Psoas muscle (tissue), 8 donors: ENCODE data around the gene EPM2A. TPM values are rescaled to one million over a fixed set of nuclear protein-coding genes. Genes with fewer than 3 reads are reported as not detected.

ENCODE experiments used
- ATAC-seq, 4 donors: fragments of 200-7000 bp; cut with Tn5 transposase; one replicate each; pipeline ENCODE4 v1.9.1; 2020; ENCODE audit warnings: moderate library complexity in 3 of 4, mild to moderate bottlenecking in 2 of 4
- DNase-seq, 2 donors: peaks; one replicate each; pipeline ENCODE4 v3.0.0-alpha.2; 2020
- H3K27ac ChIP-seq: fragments of 200-600 bp; one replicate; pipeline ENCODE4 v1.8.0; 2022
- H3K27me3 ChIP-seq, 3 donors: fragments of 200-600 bp in 1 of 3; one replicate each; pipeline versions ENCODE4 v1.6.1 to v1.8.0; 2013 to 2022; ENCODE audit warnings: low read length in 2 of 3, mild to moderate bottlenecking in 2 of 3, moderate library complexity in 1 of 3; ENCODE audit not compliant: insufficient read depth in 3 of 3
- H3K36me3 ChIP-seq, 2 donors: fragments of 200-600 bp in 1 of 2; one replicate each; pipeline versions ENCODE4 v1.6.1 to v1.8.0; 2013 to 2022; ENCODE audit warnings: low read depth in 1 of 2, mild to moderate bottlenecking in 1 of 2, moderate library complexity in 1 of 2; ENCODE audit not compliant: insufficient read depth in 1 of 2
- H3K4me1 ChIP-seq: fragments of 200-600 bp; one replicate; pipeline ENCODE4 v1.8.0; 2022
- H3K4me3 ChIP-seq: fragments of 200-600 bp; one replicate; pipeline ENCODE4 v1.8.0; 2022; ENCODE audit warnings: mild to moderate bottlenecking
- H3K9me3 ChIP-seq: fragments of 200-600 bp; one replicate; pipeline ENCODE4 v1.8.0; 2022
- WGBS, 3 donors: extraction: QIAGEN DNeasy Blood & Tissue Kit; methylation state at CpG; one replicate each; pipeline versions ENCODE4 v1.1.6 to v1.1.7; 2013; 5-methylcytosine and 5-hydroxymethylcytosine counted together
- intact Hi-C, 2 donors: fragments of 100-400 bp; cut with DNase I; formaldehyde crosslinking; loops; one replicate each; pipeline versions ENCODE4 v1.11.0 to v1.14.2; 2022
- polyA plus RNA-seq, 3 donors: library from polyadenylated mRNA; stranded (reverse); fragments of 200-250 nt; gene quantifications; one replicate each; pipeline ENCODE4 v1.2.3, GENCODE V29; 2013
- total RNA-seq, 4 donors: library from RNA; stranded (reverse); fragmentation: NEBNext Ultra II Directional in 2 of 4; extraction: Animal tissue kit (Norgen Biotek cat#: 25700) in 2 of 4; gene quantifications; one replicate each; pipeline versions ENCODE4 v1.2.1 to v1.2.4, GENCODE V29; 2021 to 2023
- TF ChIP-seq, protein P1 (sequence below): fragments of 200-600 bp; IDR thresholded peaks from one replicate; pipeline ENCODE4 v1.8.0; 2022; ENCODE audit warnings: antibody characterized with exemption
- donor health status: healthy with polysubstance abuse.
- donor health status: DM: no; HTN: no; CAD: no; lungs with moderate emphysema.
- donor health status: Bipolar disorder and iron deficiency.
- donor health status: healthy.
- donor health status: DM: yes; HTN: yes; CAD: no.
- donor health status: DM: no; HTN: no; CAD: no.
- donor health status: DM: no; HTN: no; CAD: no.
- donor health status: DM: yes; HTN: yes; CAD: no.

Gene EPM2A
- total and polyA plus RNA-seq, 7 donors, result 30.1 to 88.4 (median 67.6) TPM

GRCh38 chr6:145652572-145652971 is 82.7 kb downstream of the EPM2A start:
- Histone ChIP-seq H3K27me3 (no peaks in the 10 kb centered on the region), H3K4me1 (no peaks in the 10 kb centered on the region), H3K36me3 (no peaks in the 10 kb centered on the region), H3K9me3 (no peaks in the 10 kb centered on the region), H3K27ac (no peak overlapping the region), H3K4me3 (no peak overlapping the region)
- TF ChIP-seq, protein P1, sequence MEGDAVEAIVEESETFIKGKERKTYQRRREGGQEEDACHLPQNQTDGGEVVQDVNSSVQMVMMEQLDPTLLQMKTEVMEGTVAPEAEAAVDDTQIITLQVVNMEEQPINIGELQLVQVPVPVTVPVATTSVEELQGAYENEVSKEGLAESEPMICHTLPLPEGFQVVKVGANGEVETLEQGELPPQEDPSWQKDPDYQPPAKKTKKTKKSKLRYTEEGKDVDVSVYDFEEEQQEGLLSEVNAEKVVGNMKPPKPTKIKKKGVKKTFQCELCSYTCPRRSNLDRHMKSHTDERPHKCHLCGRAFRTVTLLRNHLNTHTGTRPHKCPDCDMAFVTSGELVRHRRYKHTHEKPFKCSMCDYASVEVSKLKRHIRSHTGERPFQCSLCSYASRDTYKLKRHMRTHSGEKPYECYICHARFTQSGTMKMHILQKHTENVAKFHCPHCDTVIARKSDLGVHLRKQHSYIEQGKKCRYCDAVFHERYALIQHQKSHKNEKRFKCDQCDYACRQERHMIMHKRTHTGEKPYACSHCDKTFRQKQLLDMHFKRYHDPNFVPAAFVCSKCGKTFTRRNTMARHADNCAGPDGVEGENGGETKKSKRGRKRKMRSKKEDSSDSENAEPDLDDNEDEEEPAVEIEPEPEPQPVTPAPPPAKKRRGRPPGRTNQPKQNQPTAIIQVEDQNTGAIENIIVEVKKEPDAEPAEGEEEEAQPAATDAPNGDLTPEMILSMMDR, result no peak
- DNase-seq, result no peak
- intact Hi-C loops, result no loop called here
- no peak for ATAC-seq
- 86 to 100% (median 90%) methylated on average over 1 of the region's 1 CpG for WGBS, 3 donors

- Histone ChIP-seq H3K36me3 (no peaks in the 10 kb centered on the region), H3K27me3 (no peaks in the 10 kb centered on the region), H3K4me1 (no peaks in the 10 kb centered on the region), H3K27ac (no peak overlapping the region), H3K9me3 (no peaks in the 10 kb centered on the region), H3K4me3 (no peak overlapping the region)
- DNase-seq, result no peak
- WGBS, 3 donors, result 92 to 100% (median 99%) methylated on average over 2 of the region's 2 CpGs
- intact Hi-C loops, result no loop called here
- TF ChIP-seq, protein P1, result no peak
- no peak for ATAC-seq
These were observed 83.3 kb downstream of the EPM2A start for GRCh38 chr6:145651988-145652387.

- intact Hi-C loops, result no loop called here
- WGBS, 3 donors, result 76 to 85% (median 81%) methylated on average over 4 of the region's 4 CpGs
- Histone ChIP-seq H3K4me3 (no peak overlapping the region), H3K27me3 (no peaks in the 10 kb centered on the region), H3K36me3 (no peaks in the 10 kb centered on the region), H3K4me1 (no peaks in the 10 kb centered on the region), H3K9me3 (no peaks in the 10 kb centered on the region), H3K27ac (no peak overlapping the region)
- no peak for DNase-seq
- ATAC-seq, result no peak
- TF ChIP-seq, protein P1, result no peak
These were observed 87.2 kb downstream of the EPM2A start for GRCh38 chr6:145648149-145648548.

DNA sequence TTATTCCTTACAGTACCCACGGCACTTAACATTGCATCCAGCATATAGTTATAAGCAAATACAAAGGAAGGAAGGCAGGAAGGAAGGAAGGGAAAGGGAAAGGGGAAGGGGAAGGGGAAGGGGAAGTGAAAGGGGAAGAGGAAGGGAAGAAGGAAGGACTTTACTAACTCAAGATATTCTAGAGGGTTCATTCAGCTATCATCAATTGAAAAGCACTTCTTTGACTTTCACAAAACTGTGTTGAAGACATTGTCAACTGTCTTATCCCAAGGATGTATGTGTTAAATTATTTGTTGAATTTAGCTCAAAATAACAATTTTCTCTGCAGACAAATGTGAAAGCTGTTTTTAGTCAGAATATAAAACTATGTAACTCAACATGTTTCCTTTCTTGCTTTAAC is 87.7 kb downstream of the EPM2A start:
- intact Hi-C loops, result no loop called here
- H3K4me3 ChIP-seq, result no peak overlapping the region
- DNase-seq (no peak), ATAC-seq (no peak)
- no peaks in the 10 kb centered on the region for H3K9me3 ChIP-seq
- 70 to 86% (median 83%) methylated on average over 1 of the region's 1 CpG for WGBS, 3 donors
- TF ChIP-seq, protein P1, result no peak
- H3K36me3 ChIP-seq, result no peaks in the 10 kb centered on the region
- no peaks in the 10 kb centered on the region for H3K27me3 ChIP-seq
- no peaks in the 10 kb centered on the region for H3K4me1 ChIP-seq
- H3K27ac ChIP-seq, result no peak overlapping the region

GRCh38 chr6:145643760-145644159 is 91.6 kb downstream of the EPM2A start:
- no peak for ATAC-seq
- TF ChIP-seq, protein P1, result no peak

More at GRCh38 chr6:145643760-145644159, 91.6 kb downstream of the EPM2A start:
- no peak for DNase-seq
- Histone ChIP-seq H3K9me3 (no peaks in the 10 kb centered on the region), H3K27me3 (no peaks in the 10 kb centered on the region), H3K4me1 (peaks cover 1% of the 10 kb centered on the region), H3K27ac (no peak overlapping the region), H3K36me3 (no peaks in the 10 kb centered on the region), H3K4me3 (no peak overlapping the region)
- 88 to 95% (median 92%) methylated on average over 3 of the region's 3 CpGs for WGBS, 3 donors
- intact Hi-C loops, result no loop called here
